SK-N-SH (cell line): ENCODE data around the gene C1QTNF2.

Experiments
- EZH2phosphoT487 ChIP-seq: fragments of 200-600 bp; sonication (generic); IDR thresholded peaks from 2 replicates; pipeline ENCODE4 v1.6.1; 2017; ENCODE audit warnings: low read depth, mixed run types, mild to moderate bottlenecking, antibody characterized with exemption, moderate library complexity, borderline replicate concordance
- MXI1 ChIP-seq: IDR thresholded peaks from 2 replicates; pipeline ENCODE4 v1.6.1; 2012; ENCODE audit warnings: mild to moderate bottlenecking, low read depth, low read length, improper control_type of control experiment
- RCOR1 ChIP-seq: fragments of 150-350 bp; IDR thresholded peaks from 2 replicates; pipeline ENCODE4 v1.6.1; 2017; ENCODE audit warnings: antibody characterized with exemption, low read length
- RFX5 ChIP-seq: IDR thresholded peaks from 2 replicates; pipeline ENCODE4 v1.6.1; 2012; ENCODE audit warnings: mild to moderate bottlenecking, improper control_type of control experiment, low read length
- SIN3A ChIP-seq: IDR thresholded peaks from 2 replicates; pipeline ENCODE4 v1.6.1; 2012; ENCODE audit warnings: low read depth, mild to moderate bottlenecking, low read length, moderate library complexity, borderline replicate concordance
- YY1 ChIP-seq: IDR thresholded peaks from 2 replicates; pipeline ENCODE4 v1.4.0; 2012; ENCODE audit warnings: low read depth, mild to moderate bottlenecking
- TF ChIP-seq, protein P1 (sequence below): fragments of 200-600 bp; sonication (generic); IDR thresholded peaks from 2 replicates; pipeline ENCODE4 v1.6.1; 2017; ENCODE audit warnings: antibody characterized with exemption, mild to moderate bottlenecking, moderate library complexity
- TF ChIP-seq, protein P2 (sequence below): IDR thresholded peaks from 2 replicates; pipeline ENCODE4 v1.6.1; 2012; ENCODE audit warnings: mild to moderate bottlenecking, low read depth, low read length, moderate library complexity

- TF ChIP-seq SIN3A (peak; percentile 14; the same call in 1 of the 2 replicates), EZH2phosphoT487 (no peak), RCOR1 (no peak), YY1 (no peak; the same call in 1 of the 2 replicates), MXI1 (peak; percentile 12; the same call in 1 of the 2 replicates), RFX5 (no peak)
- TF ChIP-seq, protein P1, sequence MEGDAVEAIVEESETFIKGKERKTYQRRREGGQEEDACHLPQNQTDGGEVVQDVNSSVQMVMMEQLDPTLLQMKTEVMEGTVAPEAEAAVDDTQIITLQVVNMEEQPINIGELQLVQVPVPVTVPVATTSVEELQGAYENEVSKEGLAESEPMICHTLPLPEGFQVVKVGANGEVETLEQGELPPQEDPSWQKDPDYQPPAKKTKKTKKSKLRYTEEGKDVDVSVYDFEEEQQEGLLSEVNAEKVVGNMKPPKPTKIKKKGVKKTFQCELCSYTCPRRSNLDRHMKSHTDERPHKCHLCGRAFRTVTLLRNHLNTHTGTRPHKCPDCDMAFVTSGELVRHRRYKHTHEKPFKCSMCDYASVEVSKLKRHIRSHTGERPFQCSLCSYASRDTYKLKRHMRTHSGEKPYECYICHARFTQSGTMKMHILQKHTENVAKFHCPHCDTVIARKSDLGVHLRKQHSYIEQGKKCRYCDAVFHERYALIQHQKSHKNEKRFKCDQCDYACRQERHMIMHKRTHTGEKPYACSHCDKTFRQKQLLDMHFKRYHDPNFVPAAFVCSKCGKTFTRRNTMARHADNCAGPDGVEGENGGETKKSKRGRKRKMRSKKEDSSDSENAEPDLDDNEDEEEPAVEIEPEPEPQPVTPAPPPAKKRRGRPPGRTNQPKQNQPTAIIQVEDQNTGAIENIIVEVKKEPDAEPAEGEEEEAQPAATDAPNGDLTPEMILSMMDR: no peak
- TF ChIP-seq, protein P2, sequence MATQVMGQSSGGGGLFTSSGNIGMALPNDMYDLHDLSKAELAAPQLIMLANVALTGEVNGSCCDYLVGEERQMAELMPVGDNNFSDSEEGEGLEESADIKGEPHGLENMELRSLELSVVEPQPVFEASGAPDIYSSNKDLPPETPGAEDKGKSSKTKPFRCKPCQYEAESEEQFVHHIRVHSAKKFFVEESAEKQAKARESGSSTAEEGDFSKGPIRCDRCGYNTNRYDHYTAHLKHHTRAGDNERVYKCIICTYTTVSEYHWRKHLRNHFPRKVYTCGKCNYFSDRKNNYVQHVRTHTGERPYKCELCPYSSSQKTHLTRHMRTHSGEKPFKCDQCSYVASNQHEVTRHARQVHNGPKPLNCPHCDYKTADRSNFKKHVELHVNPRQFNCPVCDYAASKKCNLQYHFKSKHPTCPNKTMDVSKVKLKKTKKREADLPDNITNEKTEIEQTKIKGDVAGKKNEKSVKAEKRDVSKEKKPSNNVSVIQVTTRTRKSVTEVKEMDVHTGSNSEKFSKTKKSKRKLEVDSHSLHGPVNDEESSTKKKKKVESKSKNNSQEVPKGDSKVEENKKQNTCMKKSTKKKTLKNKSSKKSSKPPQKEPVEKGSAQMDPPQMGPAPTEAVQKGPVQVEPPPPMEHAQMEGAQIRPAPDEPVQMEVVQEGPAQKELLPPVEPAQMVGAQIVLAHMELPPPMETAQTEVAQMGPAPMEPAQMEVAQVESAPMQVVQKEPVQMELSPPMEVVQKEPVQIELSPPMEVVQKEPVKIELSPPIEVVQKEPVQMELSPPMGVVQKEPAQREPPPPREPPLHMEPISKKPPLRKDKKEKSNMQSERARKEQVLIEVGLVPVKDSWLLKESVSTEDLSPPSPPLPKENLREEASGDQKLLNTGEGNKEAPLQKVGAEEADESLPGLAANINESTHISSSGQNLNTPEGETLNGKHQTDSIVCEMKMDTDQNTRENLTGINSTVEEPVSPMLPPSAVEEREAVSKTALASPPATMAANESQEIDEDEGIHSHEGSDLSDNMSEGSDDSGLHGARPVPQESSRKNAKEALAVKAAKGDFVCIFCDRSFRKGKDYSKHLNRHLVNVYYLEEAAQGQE: no peak
Observed at GRCh38 chr5:160311491-160312133, 58.8 kb downstream of the C1QTNF2 start.
